ENCODE data around the gene PREX1.

Gene PREX1

GRCh38 chr20:48649868-48650267 is 177.9 kb downstream of the PREX1 start:
- DNase-seq, result no peak

- DNase-seq, result no peak
These were observed 178.6 kb downstream of the PREX1 start for GRCh38 chr20:48649104-48649626.

- no peak for DNase-seq
These were observed 179.2 kb downstream of the PREX1 start for GRCh38 chr20:48648482-48649051.

GRCh38 chr20:48647858-48648257 is 179.9 kb downstream of the PREX1 start:
- DNase-seq, result no peak

- no peak for DNase-seq
These were observed 182.1 kb downstream of the PREX1 start for GRCh38 chr20:48645666-48646065.

- DNase-seq, result no peak
These were observed 183.4 kb downstream of the PREX1 start for GRCh38 chr20:48644286-48644828.

- no peak for DNase-seq
These were observed 185.5 kb downstream of the PREX1 start for GRCh38 chr20:48642105-48642880.

GRCh38 chr20:48640871-48641270 is 186.9 kb downstream of the PREX1 start:
- no peak for DNase-seq

- DNase-seq, result no peak
These were observed 187.9 kb downstream of the PREX1 start for GRCh38 chr20:48639899-48640298.

- DNase-seq, result no peak
These were observed 189.3 kb downstream of the PREX1 start for GRCh38 chr20:48638546-48638945.

- DNase-seq, result no peak
These were observed 190.3 kb downstream of the PREX1 start for GRCh38 chr20:48637461-48637860.

- no peak for DNase-seq
These were observed 191.5 kb downstream of the PREX1 start for GRCh38 chr20:48636301-48636700.

- DNase-seq, result peak; percentile 81
These were observed 192.0 kb downstream of the PREX1 start for GRCh38 chr20:48635791-48636267.

GRCh38 chr20:48635361-48635760 is 192.4 kb downstream of the PREX1 start:
- no peak for DNase-seq

- no peak for DNase-seq
These were observed 193.2 kb downstream of the PREX1 start for GRCh38 chr20:48634641-48635040.

- DNase-seq, result no peak
These were observed 194.1 kb downstream of the PREX1 start for GRCh38 chr20:48633620-48634257.

GRCh38 chr20:48632825-48633619 is 194.8 kb downstream of the PREX1 start:
- DNase-seq, result no peak

GRCh38 chr20:48632017-48632824 is 195.6 kb downstream of the PREX1 start:
- no peak for DNase-seq

- DNase-seq, result no peak
These were observed 196.4 kb downstream of the PREX1 start for GRCh38 chr20:48631114-48632016.

GRCh38 chr20:48630342-48631075 is 197.3 kb downstream of the PREX1 start:
- DNase-seq, result no peak
